ENCODE measurements around the gene RC3H2.
A peak's percentile ranks its signal among the peaks of the same experiment; 100 is the strongest.

RC3H2 gene, protein sequence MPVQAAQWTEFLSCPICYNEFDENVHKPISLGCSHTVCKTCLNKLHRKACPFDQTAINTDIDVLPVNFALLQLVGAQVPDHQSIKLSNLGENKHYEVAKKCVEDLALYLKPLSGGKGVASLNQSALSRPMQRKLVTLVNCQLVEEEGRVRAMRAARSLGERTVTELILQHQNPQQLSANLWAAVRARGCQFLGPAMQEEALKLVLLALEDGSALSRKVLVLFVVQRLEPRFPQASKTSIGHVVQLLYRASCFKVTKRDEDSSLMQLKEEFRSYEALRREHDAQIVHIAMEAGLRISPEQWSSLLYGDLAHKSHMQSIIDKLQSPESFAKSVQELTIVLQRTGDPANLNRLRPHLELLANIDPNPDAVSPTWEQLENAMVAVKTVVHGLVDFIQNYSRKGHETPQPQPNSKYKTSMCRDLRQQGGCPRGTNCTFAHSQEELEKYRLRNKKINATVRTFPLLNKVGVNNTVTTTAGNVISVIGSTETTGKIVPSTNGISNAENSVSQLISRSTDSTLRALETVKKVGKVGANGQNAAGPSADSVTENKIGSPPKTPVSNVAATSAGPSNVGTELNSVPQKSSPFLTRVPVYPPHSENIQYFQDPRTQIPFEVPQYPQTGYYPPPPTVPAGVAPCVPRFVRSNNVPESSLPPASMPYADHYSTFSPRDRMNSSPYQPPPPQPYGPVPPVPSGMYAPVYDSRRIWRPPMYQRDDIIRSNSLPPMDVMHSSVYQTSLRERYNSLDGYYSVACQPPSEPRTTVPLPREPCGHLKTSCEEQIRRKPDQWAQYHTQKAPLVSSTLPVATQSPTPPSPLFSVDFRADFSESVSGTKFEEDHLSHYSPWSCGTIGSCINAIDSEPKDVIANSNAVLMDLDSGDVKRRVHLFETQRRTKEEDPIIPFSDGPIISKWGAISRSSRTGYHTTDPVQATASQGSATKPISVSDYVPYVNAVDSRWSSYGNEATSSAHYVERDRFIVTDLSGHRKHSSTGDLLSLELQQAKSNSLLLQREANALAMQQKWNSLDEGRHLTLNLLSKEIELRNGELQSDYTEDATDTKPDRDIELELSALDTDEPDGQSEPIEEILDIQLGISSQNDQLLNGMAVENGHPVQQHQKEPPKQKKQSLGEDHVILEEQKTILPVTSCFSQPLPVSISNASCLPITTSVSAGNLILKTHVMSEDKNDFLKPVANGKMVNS

GRCh38 chr9:122904823-122905710 is at the start of gene RC3H2:
RC3H2 (minus strand) TSS chr9:122905359; CDS start chr9:122897509, 7,850 bp downstream.
- DNase-seq (ENCODE audit: insufficient read length, low spot score): peak; percentile 97
- TF ChIP-seq POLR2A (IDR thresholded peaks at IDR 0.05; ENCODE audit: low read depth, low read length): peak; percentile 92
- FAIRE-seq: peak; percentile 100

GRCh38 chr9:122954253-122954691 is 49.1 kb upstream of the RC3H2 start:
- DNase-seq (ENCODE audit: insufficient read length, low spot score) (peak; percentile 13), FAIRE-seq (peak; percentile 95)
- TF ChIP-seq POLR2A (IDR thresholded peaks at IDR 0.05; ENCODE audit: low read depth, low read length): no peak

- peak; percentile 89 for FAIRE-seq
- DNase-seq (ENCODE audit: insufficient read length, low spot score): no peak
- TF ChIP-seq POLR2A (IDR thresholded peaks at IDR 0.05; ENCODE audit: low read depth, low read length): no peak
These were observed 45.9 kb upstream of the RC3H2 start for GRCh38 chr9:122951056-122951455.

- DNase-seq (ENCODE audit: insufficient read length, low spot score) (no peak), FAIRE-seq (no peak)
- TF ChIP-seq POLR2A (IDR thresholded peaks at IDR 0.05; ENCODE audit: low read depth, low read length): no peak
These were observed 45.1 kb upstream of the RC3H2 start for GRCh38 chr9:122950263-122950662.

- no peak for TF ChIP-seq POLR2A (IDR thresholded peaks at IDR 0.05; ENCODE audit: low read depth, low read length)
- DNase-seq (ENCODE audit: insufficient read length, low spot score): no peak
- peak; percentile 87 for FAIRE-seq
These were observed 44.5 kb upstream of the RC3H2 start for GRCh38 chr9:122949696-122950095.

GRCh38 chr9:122948313-122948712 is 43.2 kb upstream of the RC3H2 start:
- no peak for FAIRE-seq
- DNase-seq (ENCODE audit: insufficient read length, low spot score): no peak
- no peak for TF ChIP-seq POLR2A (IDR thresholded peaks at IDR 0.05; ENCODE audit: low read depth, low read length)

DNA sequence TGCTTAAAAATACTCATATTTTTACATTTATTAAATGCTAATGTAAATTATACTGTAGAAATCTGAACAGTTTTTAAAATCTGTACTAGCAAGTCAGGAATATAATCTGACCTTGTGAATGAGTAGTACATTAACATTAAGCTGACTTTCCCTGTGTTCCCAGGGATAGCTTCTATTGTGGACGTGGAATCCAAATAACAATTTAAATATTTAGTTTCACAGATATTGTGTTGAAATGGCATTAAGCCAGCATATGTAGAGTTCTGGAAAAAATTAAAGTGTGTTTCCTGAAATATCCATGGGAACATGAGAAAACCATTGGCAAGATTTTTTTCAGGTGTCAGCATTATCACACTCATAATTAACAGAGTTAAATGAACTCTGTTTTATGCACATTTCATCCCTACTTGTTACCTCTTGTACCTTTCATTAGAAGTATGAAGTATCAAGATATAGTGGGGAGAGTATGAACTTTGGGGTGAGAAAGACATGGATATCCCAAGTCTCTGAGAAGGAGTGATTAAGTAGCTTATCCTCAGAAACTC is 41.4 kb upstream of the RC3H2 start:
- FAIRE-seq (no peak), DNase-seq (ENCODE audit: insufficient read length, low spot score) (no peak)
- no peak for TF ChIP-seq POLR2A (IDR thresholded peaks at IDR 0.05; ENCODE audit: low read depth, low read length)

GRCh38 chr9:122944960-122945888 is 40.1 kb upstream of the RC3H2 start:
- no peak for TF ChIP-seq POLR2A (IDR thresholded peaks at IDR 0.05; ENCODE audit: low read depth, low read length)
- FAIRE-seq: peak; percentile 67
- DNase-seq (ENCODE audit: insufficient read length, low spot score): no peak

- DNase-seq (ENCODE audit: insufficient read length, low spot score) (peak; percentile 11), FAIRE-seq (peak; percentile 96)
- no peak for TF ChIP-seq POLR2A (IDR thresholded peaks at IDR 0.05; ENCODE audit: low read depth, low read length)
These were observed 36.5 kb upstream of the RC3H2 start for GRCh38 chr9:122941582-122942234.

DNA sequence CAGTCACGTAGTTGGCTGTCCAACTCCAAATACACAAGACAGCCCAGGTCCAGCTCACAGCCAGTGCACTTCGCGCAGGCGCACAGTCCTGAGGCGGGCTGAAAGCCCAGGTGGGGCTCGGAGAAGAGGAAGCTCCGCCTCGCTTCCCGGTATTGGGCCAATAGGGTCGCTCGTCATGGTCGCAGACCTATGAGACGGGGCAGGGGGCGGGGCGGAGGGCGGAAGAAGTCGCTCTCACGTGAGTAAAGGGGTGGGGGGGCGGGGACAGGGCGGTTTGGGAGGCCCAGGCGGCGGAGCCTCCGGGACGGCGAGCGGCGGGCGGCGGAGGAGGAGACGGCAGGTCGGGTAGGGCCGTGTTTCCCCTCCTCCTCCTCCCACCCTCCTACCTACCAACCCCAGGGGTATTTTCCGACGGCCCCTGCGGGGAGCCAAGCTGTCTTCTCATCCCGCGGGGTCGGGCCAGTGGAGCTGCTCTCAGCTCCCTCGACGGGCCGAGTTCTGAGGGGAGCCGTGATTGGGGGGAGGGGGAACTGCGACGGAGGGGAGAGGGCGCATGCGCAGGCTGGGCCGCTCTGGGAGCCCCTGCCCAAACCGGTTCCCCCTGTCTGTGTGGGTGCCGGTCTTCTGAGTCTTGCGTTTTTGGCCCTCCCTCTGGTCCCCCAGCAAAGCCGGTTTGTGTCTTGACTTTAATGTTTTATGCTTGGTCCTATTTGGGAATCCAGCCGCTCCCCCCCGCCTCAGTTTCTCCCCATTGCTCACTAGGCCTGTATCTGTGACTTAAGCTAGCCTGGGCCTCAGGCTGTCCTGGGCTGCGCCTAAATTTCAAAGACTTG is 35.8 kb upstream of the RC3H2 start, which contains the start of gene RABGAP1:
Gene RABGAP1 (plus strand): TSS at position 272 of the 833 bp plus-strand sequence. CDS start 16,040 bp downstream, outside the sequence.
- FAIRE-seq (peak; percentile 99), DNase-seq (ENCODE audit: insufficient read length, low spot score) (peak; percentile 99)
- peak; percentile 81 for TF ChIP-seq POLR2A (IDR thresholded peaks at IDR 0.05; ENCODE audit: low read depth, low read length)
